ENCODE data around the gene CHST14. TPM values are rescaled to one million over a fixed set of nuclear protein-coding genes. Genes with fewer than 3 reads are reported as not detected.

The CHST14 gene
- polyA plus RNA-seq, 1 donor from 2014 or later: 0.71 TPM

DNA sequence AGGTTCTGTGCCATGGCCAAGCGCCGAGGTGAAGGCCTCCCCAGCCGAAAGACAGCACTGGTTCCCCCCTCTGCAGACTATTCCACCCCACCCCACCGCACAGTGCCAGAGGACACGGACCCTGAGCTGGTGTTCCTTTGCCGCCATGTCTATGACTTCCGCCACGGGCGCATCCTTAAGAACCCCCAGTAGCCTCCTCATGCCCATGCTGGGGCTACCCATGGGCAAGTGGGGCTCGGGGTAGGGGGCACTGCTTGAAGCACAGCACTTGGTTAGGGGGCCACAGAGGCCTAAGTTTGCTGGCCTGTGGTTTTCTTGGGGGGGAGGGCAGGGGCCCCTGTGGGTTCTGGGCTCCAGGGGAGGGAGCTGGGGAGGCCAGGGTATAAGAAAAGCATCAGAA, 4.8 kb upstream of the CHST14 start:
- H2AFZ ChIP-seq (ENCODE audit: low read depth, low read length): no peak overlapping the region
- H3K9me2 ChIP-seq (ENCODE audit: insufficient read depth, low read length): no peaks in the 10 kb centered on the region
- no peak overlapping the region for H3K9ac ChIP-seq (ENCODE audit: low read length)
- H3K4me2 ChIP-seq (ENCODE audit: low read length): no peak overlapping the region
- no peaks in the 10 kb centered on the region for H4K20me1 ChIP-seq (ENCODE audit: insufficient read depth)
- no peaks in the 10 kb centered on the region for H3K79me2 ChIP-seq (replicated peaks; ENCODE audit: insufficient read depth, low read length)
- no peak overlapping the region for H3K4me3 ChIP-seq (ENCODE audit: low read length)
- TF ChIP-seq EZH2 (IDR thresholded peaks at IDR 0.05; ENCODE audit: borderline replicate concordance, insufficient read depth, low read length, poor library complexity, severe bottlenecking): no peak
- no peak for TF ChIP-seq SMC3 (conservative IDR thresholded peaks at IDR 0.05; ENCODE audit: poor library complexity)
- TF ChIP-seq MXI1 (conservative IDR thresholded peaks at IDR 0.05; ENCODE audit: poor library complexity, severe bottlenecking): no peak
- no peak for TF ChIP-seq CTCF (IDR thresholded peaks at IDR 0.05; ENCODE audit: poor library complexity, severe bottlenecking)
- TF ChIP-seq RAD21 (conservative IDR thresholded peaks at IDR 0.05): no peak
- TF ChIP-seq, protein P1, sequence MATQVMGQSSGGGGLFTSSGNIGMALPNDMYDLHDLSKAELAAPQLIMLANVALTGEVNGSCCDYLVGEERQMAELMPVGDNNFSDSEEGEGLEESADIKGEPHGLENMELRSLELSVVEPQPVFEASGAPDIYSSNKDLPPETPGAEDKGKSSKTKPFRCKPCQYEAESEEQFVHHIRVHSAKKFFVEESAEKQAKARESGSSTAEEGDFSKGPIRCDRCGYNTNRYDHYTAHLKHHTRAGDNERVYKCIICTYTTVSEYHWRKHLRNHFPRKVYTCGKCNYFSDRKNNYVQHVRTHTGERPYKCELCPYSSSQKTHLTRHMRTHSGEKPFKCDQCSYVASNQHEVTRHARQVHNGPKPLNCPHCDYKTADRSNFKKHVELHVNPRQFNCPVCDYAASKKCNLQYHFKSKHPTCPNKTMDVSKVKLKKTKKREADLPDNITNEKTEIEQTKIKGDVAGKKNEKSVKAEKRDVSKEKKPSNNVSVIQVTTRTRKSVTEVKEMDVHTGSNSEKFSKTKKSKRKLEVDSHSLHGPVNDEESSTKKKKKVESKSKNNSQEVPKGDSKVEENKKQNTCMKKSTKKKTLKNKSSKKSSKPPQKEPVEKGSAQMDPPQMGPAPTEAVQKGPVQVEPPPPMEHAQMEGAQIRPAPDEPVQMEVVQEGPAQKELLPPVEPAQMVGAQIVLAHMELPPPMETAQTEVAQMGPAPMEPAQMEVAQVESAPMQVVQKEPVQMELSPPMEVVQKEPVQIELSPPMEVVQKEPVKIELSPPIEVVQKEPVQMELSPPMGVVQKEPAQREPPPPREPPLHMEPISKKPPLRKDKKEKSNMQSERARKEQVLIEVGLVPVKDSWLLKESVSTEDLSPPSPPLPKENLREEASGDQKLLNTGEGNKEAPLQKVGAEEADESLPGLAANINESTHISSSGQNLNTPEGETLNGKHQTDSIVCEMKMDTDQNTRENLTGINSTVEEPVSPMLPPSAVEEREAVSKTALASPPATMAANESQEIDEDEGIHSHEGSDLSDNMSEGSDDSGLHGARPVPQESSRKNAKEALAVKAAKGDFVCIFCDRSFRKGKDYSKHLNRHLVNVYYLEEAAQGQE (IDR thresholded peaks at IDR 0.05; ENCODE audit: borderline replicate concordance): no peak
- TF ChIP-seq POLR2AphosphoS5 (IDR thresholded peaks at IDR 0.05): no peak
- no peak for TF ChIP-seq EP300 (conservative IDR thresholded peaks at IDR 0.05; ENCODE audit: poor library complexity, severe bottlenecking)
- no peak for TF ChIP-seq TAF1 (IDR thresholded peaks at IDR 0.05; ENCODE audit: low read depth)
- H3K27ac ChIP-seq (ENCODE audit: low read length): no peak overlapping the region
- H3K36me3 ChIP-seq (ENCODE audit: insufficient read depth, low read length): no peaks in the 10 kb centered on the region
- no peaks in the 10 kb centered on the region for H3K9me3 ChIP-seq (ENCODE audit: low read length)
- H3F3A ChIP-seq (ENCODE audit: insufficient read depth, low read length, poor library complexity, severe bottlenecking): no peaks in the 10 kb centered on the region
- H3K27me3 ChIP-seq (ENCODE audit: insufficient read depth, low read depth, low read length): peaks cover 4% of the 10 kb centered on the region

GRCh38 chr15:40466426-40467260, 4.1 kb upstream of the CHST14 start:
- Histone ChIP-seq H3K27me3 (ENCODE audit: insufficient read depth, low read depth, low read length) (peaks cover 8% of the 10 kb centered on the region), H3K4me2 (ENCODE audit: low read length) (no peak overlapping the region), H4K20me1 (ENCODE audit: insufficient read depth) (no peaks in the 10 kb centered on the region), H3K9ac (ENCODE audit: low read length) (no peak overlapping the region), H3K9me3 (ENCODE audit: low read length) (no peaks in the 10 kb centered on the region), H3F3A (ENCODE audit: insufficient read depth, low read length, poor library complexity, severe bottlenecking) (no peaks in the 10 kb centered on the region), H3K27ac (ENCODE audit: low read length) (no peak overlapping the region), H3K9me2 (ENCODE audit: insufficient read depth, low read length) (no peaks in the 10 kb centered on the region), H3K4me3 (ENCODE audit: low read length) (no peak overlapping the region), H3K79me2 (replicated peaks; ENCODE audit: insufficient read depth, low read length) (no peaks in the 10 kb centered on the region), H3K36me3 (ENCODE audit: insufficient read depth, low read length) (no peaks in the 10 kb centered on the region), H2AFZ (ENCODE audit: low read depth, low read length) (no peak overlapping the region)
- TF ChIP-seq, protein P1 (IDR thresholded peaks at IDR 0.05; ENCODE audit: borderline replicate concordance): no peak
- no peak for TF ChIP-seq POLR2AphosphoS5 (IDR thresholded peaks at IDR 0.05)
- no peak for TF ChIP-seq CTCF (IDR thresholded peaks at IDR 0.05; ENCODE audit: poor library complexity, severe bottlenecking)
- no peak for TF ChIP-seq EP300 (conservative IDR thresholded peaks at IDR 0.05; ENCODE audit: poor library complexity, severe bottlenecking)
- no peak for TF ChIP-seq SMC3 (conservative IDR thresholded peaks at IDR 0.05; ENCODE audit: poor library complexity)
- TF ChIP-seq TAF1 (IDR thresholded peaks at IDR 0.05; ENCODE audit: low read depth): no peak
- TF ChIP-seq MXI1 (conservative IDR thresholded peaks at IDR 0.05; ENCODE audit: poor library complexity, severe bottlenecking): no peak
- TF ChIP-seq EZH2 (IDR thresholded peaks at IDR 0.05; ENCODE audit: borderline replicate concordance, insufficient read depth, low read length, poor library complexity, severe bottlenecking): no peak
- TF ChIP-seq RAD21 (conservative IDR thresholded peaks at IDR 0.05): no peak

Data from neural cell (in vitro differentiated cells).